Hepatocyte (in vitro differentiated cells): ENCODE measurements around the gene CC2D2A. TPM values are rescaled to one million over a fixed set of nuclear protein-coding genes. Genes with fewer than 3 reads are reported as not detected.

Source experiments
- DNase-seq: peaks from one replicate; pipeline ENCODE4 v3.0.0-alpha.2; 2016; ENCODE audit warnings: low spot score
- H2AFZ ChIP-seq: fragments of 200-600 bp; sonication (generic); 2 replicates; pipeline ENCODE4 v1.6.0; 2016; ENCODE audit warnings: antibody characterized with exemption, mild to moderate bottlenecking
- H3K27ac ChIP-seq: fragments of 200-600 bp; sonication (generic); 2 replicates; pipeline ENCODE4 v1.5.1; 2016; ENCODE audit warnings: mild to moderate bottlenecking
- H3K27me3 ChIP-seq: fragments of 200-600 bp; sonication (generic); 2 replicates; pipeline ENCODE4 v1.6.1; 2016
- H3K36me3 ChIP-seq: fragments of 200-600 bp; sonication (generic); replicated peaks from 2 replicates; pipeline ENCODE4 v1.5.1; 2016; ENCODE audit warnings: low read depth; ENCODE audit not compliant: insufficient read depth
- H3K4me1 ChIP-seq: fragments of 200-600 bp; sonication (generic); 2 replicates; pipeline ENCODE4 v1.5.1; 2016; ENCODE audit warnings: mild to moderate bottlenecking, moderate library complexity; ENCODE audit not compliant: insufficient read depth
- H3K4me2 ChIP-seq: fragments of 200-600 bp; sonication (generic); 2 replicates; pipeline ENCODE4 v1.6.0; 2016
- H3K4me3 ChIP-seq: fragments of 200-600 bp; sonication (generic); 2 replicates; pipeline ENCODE4 v1.5.1; 2016; ENCODE audit warnings: mild to moderate bottlenecking
- H3K79me2 ChIP-seq: fragments of 200-600 bp; sonication (generic); 2 replicates; pipeline ENCODE4 v1.6.0; 2017; ENCODE audit warnings: mild to moderate bottlenecking
- H3K9me2 ChIP-seq: fragments of 200-600 bp; sonication (generic); replicated peaks from 2 replicates; pipeline ENCODE4 v1.6.0; 2017; ENCODE audit warnings: mild to moderate bottlenecking; ENCODE audit not compliant: insufficient read depth
- H3K9me3 ChIP-seq: fragments of 200-600 bp; sonication (generic); 2 replicates; pipeline ENCODE4 v1.5.1; 2016; ENCODE audit warnings: low read depth, mild to moderate bottlenecking
- H4K20me1 ChIP-seq: fragments of 200-600 bp; sonication (generic); 2 replicates; pipeline ENCODE4 v1.6.0; 2016; ENCODE audit warnings: mild to moderate bottlenecking; ENCODE audit not compliant: insufficient read depth, poor library complexity, severe bottlenecking
- CTCF ChIP-seq: fragments of 200-600 bp; sonication (generic); IDR thresholded peaks from 2 replicates; pipeline ENCODE4 v1.5.1; 2016; ENCODE audit warnings: antibody characterized with exemption, mild to moderate bottlenecking; ENCODE audit not compliant: poor library complexity
- EZH2 ChIP-seq: fragments of 200-600 bp; sonication (generic); IDR thresholded peaks from 2 replicates; pipeline ENCODE4 v1.6.1; 2016; ENCODE audit warnings: antibody characterized with exemption, mild to moderate bottlenecking, borderline replicate concordance
- EZH2phosphoT487 ChIP-seq: fragments of 200-600 bp; sonication (generic); IDR thresholded peaks from one replicate; pipeline ENCODE4 v1.6.1; 2018; ENCODE audit warnings: antibody characterized with exemption, mild to moderate bottlenecking, low read depth, moderate library complexity; ENCODE audit not compliant: unreplicated experiment, severe bottlenecking
- WGBS: methylation state at CpG from one replicate; pipeline ENCODE4 v1.1.6; 2016; ENCODE audit warnings: low lambda C conversion rate; ENCODE audit errors: missing lambda C conversion rate; 5-methylcytosine and 5-hydroxymethylcytosine counted together
- polyA plus RNA-seq: library from polyadenylated mRNA; unstranded; fragments of >200 nt; fragmentation: Nextera tagmentation; extraction: Ambion mirVana; gene quantifications from 2 replicates; pipeline ENCODE4 v1.2.1, GENCODE V29; 2016
- total RNA-seq: library from RNA; depleted of rRNA; stranded (reverse); fragments of >200 nt; gene quantifications from 2 replicates; pipeline ENCODE4 v1.2.3, GENCODE V29; 2014

Gene CC2D2A
- total and polyA plus RNA-seq, 2 experiments from 2014 or later = 6.8 to 33.6 TPM

GRCh38 chr4:15489551-15489950, 19.9 kb downstream of the CC2D2A start:
- H3K36me3 ChIP-seq = no peaks in the 10 kb centered on the region
- no peaks in the 10 kb centered on the region for H3K79me2 ChIP-seq
- no peaks in the 10 kb centered on the region for H3K9me2 ChIP-seq
- H3K4me2 ChIP-seq = no peak overlapping the region
- TF ChIP-seq EZH2phosphoT487 (no peak), EZH2 (no peak), CTCF (no peak)
- H3K4me3 ChIP-seq = no peak overlapping the region
- WGBS = 96% methylated on average over 2 of the region's 2 CpGs
- H4K20me1 ChIP-seq = no peaks in the 10 kb centered on the region
- H3K27me3 ChIP-seq = no peaks in the 10 kb centered on the region
- no peaks in the 10 kb centered on the region for H3K4me1 ChIP-seq
- H3K9me3 ChIP-seq = peaks cover 20% of the 10 kb centered on the region
- H2AFZ ChIP-seq = no peak overlapping the region
- DNase-seq = no peak
- no peak overlapping the region for H3K27ac ChIP-seq

GRCh38 chr4:15493411-15493810, 23.7 kb downstream of the CC2D2A start:
- Histone ChIP-seq H3K36me3 (no peaks in the 10 kb centered on the region), H4K20me1 (no peaks in the 10 kb centered on the region), H3K9me3 (peaks cover 4% of the 10 kb centered on the region), H3K4me2 (no peak overlapping the region), H3K27me3 (no peaks in the 10 kb centered on the region), H3K79me2 (no peaks in the 10 kb centered on the region), H3K27ac (no peak overlapping the region), H2AFZ (no peak overlapping the region), H3K9me2 (no peaks in the 10 kb centered on the region), H3K4me1 (no peaks in the 10 kb centered on the region), H3K4me3 (no peak overlapping the region)
- no peak for DNase-seq
- TF ChIP-seq EZH2 = no peak
- no peak for TF ChIP-seq CTCF
- TF ChIP-seq EZH2phosphoT487 = no peak

- H3K4me2 ChIP-seq = no peak overlapping the region
- H3K4me1 ChIP-seq = no peaks in the 10 kb centered on the region
- H4K20me1 ChIP-seq = no peaks in the 10 kb centered on the region
- no peaks in the 10 kb centered on the region for H3K36me3 ChIP-seq
- no peak overlapping the region for H3K27ac ChIP-seq
- no peak overlapping the region for H3K4me3 ChIP-seq
- no peaks in the 10 kb centered on the region for H3K9me2 ChIP-seq
- DNase-seq = no peak
- 95% methylated on average over 1 of the region's 1 CpG for WGBS
- peaks cover 4% of the 10 kb centered on the region for H3K9me3 ChIP-seq
- no peaks in the 10 kb centered on the region for H3K79me2 ChIP-seq
- H2AFZ ChIP-seq = no peak overlapping the region
- TF ChIP-seq EZH2 = no peak
- H3K27me3 ChIP-seq = no peaks in the 10 kb centered on the region
These were observed 25.9 kb downstream of the CC2D2A start for GRCh38 chr4:15495621-15496020.

- no peaks in the 10 kb centered on the region for H3K36me3 ChIP-seq
- TF ChIP-seq EZH2 = no peak
- no peak for TF ChIP-seq CTCF
- TF ChIP-seq EZH2phosphoT487 = no peak
- WGBS = 49% methylated on average over 3 of the region's 3 CpGs
These were observed 28.7 kb downstream of the CC2D2A start for GRCh38 chr4:15498356-15498755.

More at GRCh38 chr4:15498356-15498755, 28.7 kb downstream of the CC2D2A start:
- Histone ChIP-seq H3K4me1 (no peaks in the 10 kb centered on the region), H4K20me1 (no peaks in the 10 kb centered on the region), H3K9me3 (peaks cover 4% of the 10 kb centered on the region), H3K27me3 (no peaks in the 10 kb centered on the region), H3K4me3 (no peak overlapping the region), H3K79me2 (no peaks in the 10 kb centered on the region), H3K27ac (no peak overlapping the region), H3K9me2 (no peaks in the 10 kb centered on the region), H3K4me2 (no peak overlapping the region), H2AFZ (no peak overlapping the region)
- no peak for DNase-seq
